Retinal pigment epithelial cell (primary cell): Measurements from ENCODE around the gene CCDC127.
"Not testable (repeated sequence)": the region's sequence is repeated elsewhere in the genome, so short reads cannot be mapped to it uniquely, and the experiment has no call there.

Experiments used
- DNase-seq: peaks from one replicate; pipeline ENCODE4 v3.0.0-alpha.2; 2010; ENCODE audit warnings: low read depth
- H3K4me3 ChIP-seq: 2 replicates; pipeline ENCODE4 v1.5.1; 2011; ENCODE audit warnings: mild to moderate bottlenecking, low read length, control low read depth, moderate library complexity
- TF ChIP-seq, protein P1 (sequence below): conservative IDR thresholded peaks from 2 replicates; pipeline ENCODE4 v1.5.1; 2011; ENCODE audit warnings: low read depth, low read length, control low read depth, inconsistent platforms

CCDC127 gene

GRCh38 chr5:219460-219863, 1.5 kb upstream of the CCDC127 start:
- peak; percentile 32 for DNase-seq

DNA sequence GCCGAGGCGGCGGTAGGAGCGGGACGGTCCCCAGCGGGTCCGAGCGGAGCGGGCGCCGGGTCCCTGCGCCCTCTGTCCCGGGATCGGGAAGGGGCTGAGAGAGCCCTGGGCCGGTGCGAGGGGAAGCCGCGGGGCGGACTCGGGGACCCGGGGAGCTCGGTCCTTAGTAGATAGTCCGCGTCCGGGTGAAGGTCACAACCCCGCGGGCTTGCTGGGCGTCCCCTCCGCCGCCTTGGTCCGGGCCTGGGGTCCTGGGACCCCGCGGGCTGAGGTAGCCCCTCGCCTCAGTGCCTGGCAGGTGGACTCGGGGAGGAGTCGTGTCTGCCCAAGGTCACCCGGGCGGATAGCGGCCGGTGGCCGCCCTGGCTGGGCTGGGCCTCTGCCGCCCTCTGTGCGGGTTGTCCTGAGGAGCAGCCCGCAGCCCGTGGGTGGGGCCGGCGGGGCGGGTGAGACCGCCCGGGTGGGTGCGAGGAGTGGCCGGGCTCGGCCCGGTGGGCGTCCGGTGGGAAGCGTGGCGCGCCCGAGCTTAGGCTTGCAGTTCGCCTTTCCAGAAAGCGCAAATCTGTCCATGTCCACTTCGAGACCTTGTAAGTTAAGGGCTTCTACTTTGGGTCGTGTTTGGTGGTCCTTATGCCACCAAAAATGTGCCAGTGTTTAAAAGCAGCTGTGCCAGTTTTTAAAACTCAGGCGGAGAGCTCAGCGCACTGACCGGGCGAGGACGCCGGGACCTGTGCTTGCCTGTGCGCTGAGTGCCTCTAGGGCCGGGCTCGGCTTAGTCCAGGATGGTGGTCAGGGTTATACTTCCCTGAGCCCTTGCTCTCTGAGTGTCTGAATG, 721 bp upstream of the CCDC127 start:
- H3K4me3 ChIP-seq = peak overlapping the region; percentile 90
- TF ChIP-seq, protein P1, sequence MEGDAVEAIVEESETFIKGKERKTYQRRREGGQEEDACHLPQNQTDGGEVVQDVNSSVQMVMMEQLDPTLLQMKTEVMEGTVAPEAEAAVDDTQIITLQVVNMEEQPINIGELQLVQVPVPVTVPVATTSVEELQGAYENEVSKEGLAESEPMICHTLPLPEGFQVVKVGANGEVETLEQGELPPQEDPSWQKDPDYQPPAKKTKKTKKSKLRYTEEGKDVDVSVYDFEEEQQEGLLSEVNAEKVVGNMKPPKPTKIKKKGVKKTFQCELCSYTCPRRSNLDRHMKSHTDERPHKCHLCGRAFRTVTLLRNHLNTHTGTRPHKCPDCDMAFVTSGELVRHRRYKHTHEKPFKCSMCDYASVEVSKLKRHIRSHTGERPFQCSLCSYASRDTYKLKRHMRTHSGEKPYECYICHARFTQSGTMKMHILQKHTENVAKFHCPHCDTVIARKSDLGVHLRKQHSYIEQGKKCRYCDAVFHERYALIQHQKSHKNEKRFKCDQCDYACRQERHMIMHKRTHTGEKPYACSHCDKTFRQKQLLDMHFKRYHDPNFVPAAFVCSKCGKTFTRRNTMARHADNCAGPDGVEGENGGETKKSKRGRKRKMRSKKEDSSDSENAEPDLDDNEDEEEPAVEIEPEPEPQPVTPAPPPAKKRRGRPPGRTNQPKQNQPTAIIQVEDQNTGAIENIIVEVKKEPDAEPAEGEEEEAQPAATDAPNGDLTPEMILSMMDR = no peak
- no peak for DNase-seq

More at GRCh38 chr5:219460-219863, 1.5 kb upstream of the CCDC127 start:
- TF ChIP-seq, protein P1 = no peak
- peak overlapping the region; percentile 90 for H3K4me3 ChIP-seq

DNA sequence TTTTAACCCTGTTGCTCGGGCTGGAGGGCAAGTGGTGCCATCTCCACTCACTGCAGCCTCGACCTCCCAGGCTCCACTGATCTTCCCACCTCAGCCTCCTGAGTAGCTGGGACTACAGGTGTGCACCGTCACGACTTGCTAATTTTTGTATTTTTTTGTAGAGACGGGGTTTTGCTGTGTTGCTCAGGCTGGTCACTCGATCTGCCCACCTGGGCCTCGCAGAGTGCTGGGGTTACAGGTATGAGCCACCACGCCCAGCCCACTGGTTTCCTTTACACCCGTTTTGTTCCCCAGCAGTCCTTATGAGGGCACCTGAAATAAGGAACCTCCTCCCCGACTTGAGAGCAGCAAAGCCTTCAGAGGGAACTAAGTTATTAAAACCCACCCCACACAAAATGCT, 1.9 kb downstream of the CCDC127 start:
- not testable (repeated sequence) for H3K4me3 ChIP-seq, DNase-seq

DNA sequence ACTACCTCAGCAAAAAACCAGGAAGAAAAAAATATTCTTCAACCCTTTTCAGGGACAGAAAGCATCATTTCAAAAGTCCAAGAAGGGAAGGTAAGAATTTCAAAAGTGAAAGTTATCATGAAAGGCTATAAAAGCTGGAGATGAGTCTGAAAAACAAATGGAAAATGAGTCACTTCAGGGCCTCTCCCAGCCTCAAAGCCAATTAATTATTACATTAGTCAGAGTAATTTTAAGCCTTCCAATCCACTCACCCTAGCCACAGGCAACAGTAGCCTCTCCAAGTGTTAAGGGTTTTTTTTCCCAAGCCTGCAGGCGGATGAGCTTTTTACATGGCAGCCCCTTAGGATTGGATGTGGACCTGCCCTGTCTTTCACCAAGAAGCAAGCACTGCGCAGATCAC, 2.7 kb downstream of the CCDC127 start:
- DNase-seq, H3K4me3 ChIP-seq: not testable (repeated sequence)

- H3K4me3 ChIP-seq = no peak overlapping the region
- TF ChIP-seq, protein P1 = no peak
- DNase-seq = no peak
Measured at GRCh38 chr5:213803-214395, 4.1 kb downstream of the CCDC127 start.

GRCh38 chr5:208449-209114, 9.4 kb downstream of the CCDC127 start:
- DNase-seq = no peak
- H3K4me3 ChIP-seq = no peak overlapping the region
- TF ChIP-seq, protein P1 = no peak

DNA sequence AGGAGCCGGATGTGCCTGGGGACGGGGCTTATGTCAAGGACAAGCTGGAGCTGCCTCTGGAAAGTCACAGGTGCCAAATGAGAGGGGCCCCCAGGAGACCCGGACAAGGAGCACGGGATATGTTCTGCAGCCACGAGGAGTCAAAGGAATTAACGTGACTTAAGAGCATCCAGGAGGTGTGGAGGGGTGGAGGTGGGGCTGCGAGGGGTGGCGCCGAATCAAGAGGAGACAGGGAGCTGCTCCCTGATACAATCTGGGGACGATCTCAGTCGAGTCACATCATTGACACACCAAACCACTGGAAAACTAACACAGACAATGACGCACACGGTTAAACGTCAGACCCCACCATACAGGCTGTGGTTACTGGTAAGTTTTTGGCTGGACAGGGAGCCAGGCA, 10.4 kb downstream of the CCDC127 start:
- DNase-seq = no peak
- no peak overlapping the region for H3K4me3 ChIP-seq
- TF ChIP-seq, protein P1 = no peak
